ENCODE measurements around the gene NTN1.

The NTN1 gene

GRCh38 chr17:9056566-9056965 is 35.3 kb downstream of the NTN1 start:
- no peaks in the 10 kb centered on the region for H3K27me3 ChIP-seq (ENCODE audit: low read depth, low read length)
- no peaks in the 10 kb centered on the region for H3K4me1 ChIP-seq (ENCODE audit: low read length)
- H3K9me3 ChIP-seq (ENCODE audit: insufficient read depth, low read length), result no peaks in the 10 kb centered on the region
- H3K79me2 ChIP-seq (ENCODE audit: low read length), result no peaks in the 10 kb centered on the region
- TF ChIP-seq CTCF (IDR thresholded peaks at IDR 0.05; ENCODE audit: low read depth, low read length) (no peak), EZH2phosphoT487 (IDR thresholded peaks at IDR 0.05; ENCODE audit: low read depth) (no peak)
- no peaks in the 10 kb centered on the region for H4K20me1 ChIP-seq (ENCODE audit: insufficient read depth, low read length)
- no peak overlapping the region for H3K4me3 ChIP-seq (ENCODE audit: low read length)
- no peak overlapping the region for H2AFZ ChIP-seq (ENCODE audit: low read depth, low read length)
- no peak overlapping the region for H3K27ac ChIP-seq (ENCODE audit: low read length)
- H3K4me2 ChIP-seq (ENCODE audit: low read length), result no peak overlapping the region
- H3K36me3 ChIP-seq (replicated peaks; ENCODE audit: low read depth, low read length), result no peaks in the 10 kb centered on the region
- no peak overlapping the region for H3K9ac ChIP-seq (ENCODE audit: low read length)

GRCh38 chr17:9057310-9057709 is 36.0 kb downstream of the NTN1 start:
- no peaks in the 10 kb centered on the region for H3K9me3 ChIP-seq (ENCODE audit: insufficient read depth, low read length)
- no peak overlapping the region for H3K4me3 ChIP-seq (ENCODE audit: low read length)
- no peak overlapping the region for H3K4me2 ChIP-seq (ENCODE audit: low read length)
- TF ChIP-seq EZH2phosphoT487 (IDR thresholded peaks at IDR 0.05; ENCODE audit: low read depth) (no peak), CTCF (IDR thresholded peaks at IDR 0.05; ENCODE audit: low read depth, low read length) (no peak)
- no peaks in the 10 kb centered on the region for H3K36me3 ChIP-seq (replicated peaks; ENCODE audit: low read depth, low read length)
- H2AFZ ChIP-seq (ENCODE audit: low read depth, low read length), result no peak overlapping the region
- H3K27me3 ChIP-seq (ENCODE audit: low read depth, low read length), result no peaks in the 10 kb centered on the region
- H3K4me1 ChIP-seq (ENCODE audit: low read length), result no peaks in the 10 kb centered on the region
- no peaks in the 10 kb centered on the region for H3K79me2 ChIP-seq (ENCODE audit: low read length)
- H3K27ac ChIP-seq (ENCODE audit: low read length), result no peak overlapping the region
- H4K20me1 ChIP-seq (ENCODE audit: insufficient read depth, low read length), result no peaks in the 10 kb centered on the region
- no peak overlapping the region for H3K9ac ChIP-seq (ENCODE audit: low read length)

- Histone ChIP-seq H3K36me3 (replicated peaks; ENCODE audit: low read depth, low read length) (no peaks in the 10 kb centered on the region), H2AFZ (ENCODE audit: low read depth, low read length) (no peak overlapping the region), H4K20me1 (ENCODE audit: insufficient read depth, low read length) (no peaks in the 10 kb centered on the region), H3K9ac (ENCODE audit: low read length) (no peak overlapping the region), H3K27me3 (ENCODE audit: low read depth, low read length) (no peaks in the 10 kb centered on the region), H3K4me1 (ENCODE audit: low read length) (no peaks in the 10 kb centered on the region), H3K79me2 (ENCODE audit: low read length) (no peaks in the 10 kb centered on the region), H3K4me3 (ENCODE audit: low read length) (no peak overlapping the region), H3K27ac (ENCODE audit: low read length) (no peak overlapping the region), H3K4me2 (ENCODE audit: low read length) (no peak overlapping the region), H3K9me3 (ENCODE audit: insufficient read depth, low read length) (no peaks in the 10 kb centered on the region)
- TF ChIP-seq EZH2phosphoT487 (IDR thresholded peaks at IDR 0.05; ENCODE audit: low read depth), result no peak
- TF ChIP-seq CTCF (IDR thresholded peaks at IDR 0.05; ENCODE audit: low read depth, low read length), result no peak
These were observed 41.1 kb downstream of the NTN1 start for GRCh38 chr17:9062399-9062902.

- H4K20me1 ChIP-seq (ENCODE audit: insufficient read depth, low read length), result no peaks in the 10 kb centered on the region
- no peak overlapping the region for H3K4me2 ChIP-seq (ENCODE audit: low read length)
- no peaks in the 10 kb centered on the region for H3K79me2 ChIP-seq (ENCODE audit: low read length)
- no peak overlapping the region for H3K27ac ChIP-seq (ENCODE audit: low read length)
- H3K4me3 ChIP-seq (ENCODE audit: low read length), result no peak overlapping the region
- H3K27me3 ChIP-seq (ENCODE audit: low read depth, low read length), result no peaks in the 10 kb centered on the region
- no peaks in the 10 kb centered on the region for H3K36me3 ChIP-seq (replicated peaks; ENCODE audit: low read depth, low read length)
- H3K9ac ChIP-seq (ENCODE audit: low read length), result no peak overlapping the region
- no peak overlapping the region for H2AFZ ChIP-seq (ENCODE audit: low read depth, low read length)
- TF ChIP-seq CTCF (IDR thresholded peaks at IDR 0.05; ENCODE audit: low read depth, low read length) (no peak), EZH2phosphoT487 (IDR thresholded peaks at IDR 0.05; ENCODE audit: low read depth) (no peak)
- no peaks in the 10 kb centered on the region for H3K9me3 ChIP-seq (ENCODE audit: insufficient read depth, low read length)
- no peaks in the 10 kb centered on the region for H3K4me1 ChIP-seq (ENCODE audit: low read length)
These were observed 43.1 kb downstream of the NTN1 start for GRCh38 chr17:9064311-9064834.

Data from OCI-LY3 (cell line).